Measurements from ENCODE around the gene TRAPPC13.
A peak's percentile ranks its signal among the peaks of the same experiment; 100 is the strongest.
"Not testable (repeated sequence)": the region's sequence is repeated elsewhere in the genome, so short reads cannot be mapped to it uniquely, and the experiment has no call there.

Gene TRAPPC13, protein sequence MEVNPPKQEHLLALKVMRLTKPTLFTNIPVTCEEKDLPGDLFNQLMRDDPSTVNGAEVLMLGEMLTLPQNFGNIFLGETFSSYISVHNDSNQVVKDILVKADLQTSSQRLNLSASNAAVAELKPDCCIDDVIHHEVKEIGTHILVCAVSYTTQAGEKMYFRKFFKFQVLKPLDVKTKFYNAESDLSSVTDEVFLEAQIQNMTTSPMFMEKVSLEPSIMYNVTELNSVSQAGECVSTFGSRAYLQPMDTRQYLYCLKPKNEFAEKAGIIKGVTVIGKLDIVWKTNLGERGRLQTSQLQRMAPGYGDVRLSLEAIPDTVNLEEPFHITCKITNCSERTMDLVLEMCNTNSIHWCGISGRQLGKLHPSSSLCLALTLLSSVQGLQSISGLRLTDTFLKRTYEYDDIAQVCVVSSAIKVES

DNA sequence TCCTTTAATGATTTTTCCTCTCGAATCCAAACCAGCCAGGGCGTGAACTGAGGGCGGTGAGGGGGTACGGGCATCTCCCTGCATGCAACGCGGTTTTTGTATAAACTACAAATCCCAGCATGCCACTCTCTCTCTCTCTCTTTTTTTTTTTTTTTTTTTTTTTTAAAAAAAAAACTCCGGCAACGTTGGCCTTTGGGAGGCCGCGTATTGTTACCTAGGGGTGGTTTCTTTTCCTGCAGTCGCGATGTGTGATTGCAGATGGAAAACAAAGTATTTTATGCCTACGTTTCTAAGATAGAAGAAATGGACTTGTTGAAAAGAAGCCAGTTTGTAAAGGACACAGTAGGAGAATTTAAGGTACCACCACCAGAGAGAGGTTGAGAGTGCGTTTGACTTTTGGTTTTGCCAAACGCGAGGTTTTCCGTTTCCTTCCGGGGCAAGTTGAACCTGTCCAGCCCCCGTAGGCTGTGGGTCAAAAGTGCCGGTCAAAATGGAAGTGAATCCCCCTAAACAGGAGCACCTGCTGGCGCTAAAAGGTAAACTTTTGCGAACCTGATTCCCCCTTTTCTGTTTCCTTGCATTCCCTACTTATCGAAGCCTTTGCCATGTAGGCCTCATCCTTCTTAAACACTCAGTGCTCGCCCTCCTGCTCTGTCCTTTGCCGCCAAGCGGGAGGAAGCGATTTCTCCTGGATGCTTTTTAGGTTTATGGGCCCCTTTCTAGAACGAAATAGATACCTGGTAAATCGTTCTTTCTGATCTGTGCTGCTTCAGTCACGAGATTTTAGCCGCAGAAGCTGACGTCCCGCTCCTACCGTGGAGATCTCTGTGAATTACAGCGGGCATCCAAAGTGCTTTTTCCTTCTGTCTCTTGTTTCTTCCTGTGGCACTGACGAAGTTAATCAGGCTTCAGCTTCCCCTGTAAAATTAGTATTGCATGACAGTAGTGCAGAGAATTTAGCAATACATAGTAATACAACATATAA, at the start of gene TRAPPC13, which contains the start of gene SHLD3:
Gene TRAPPC13, plus strand, starts transcription at position 457 of the 985 bp plus-strand sequence. Its CDS starts 34 bp downstream, at position 491.
Gene SHLD3, plus strand, starts transcription at position 457 of the 985 bp plus-strand sequence. CDS start 4,561 bp downstream, outside the sequence.
- peak; percentile 91 to 98 for DNase-seq

DNA sequence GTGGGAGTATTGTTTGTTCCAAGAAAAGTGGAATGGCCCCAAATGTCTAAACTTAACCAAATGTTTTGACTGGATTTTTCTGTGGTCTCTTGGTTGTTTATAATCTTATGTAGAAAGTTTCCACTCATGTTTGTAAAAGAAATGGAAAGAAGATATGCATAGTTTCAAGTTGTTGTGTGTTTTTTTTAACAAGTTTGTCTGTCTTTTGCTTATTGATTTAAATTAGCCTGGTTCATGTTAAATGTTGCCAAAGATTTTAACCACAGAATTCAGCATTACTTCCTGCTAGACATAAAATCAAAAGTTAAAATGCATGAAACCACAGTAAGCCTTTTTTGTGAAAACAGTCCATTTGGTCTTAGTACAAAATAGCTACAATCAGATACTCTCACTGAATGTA, 47.7 kb upstream of the TRAPPC13 start:
- DNase-seq, result no peak

DNA sequence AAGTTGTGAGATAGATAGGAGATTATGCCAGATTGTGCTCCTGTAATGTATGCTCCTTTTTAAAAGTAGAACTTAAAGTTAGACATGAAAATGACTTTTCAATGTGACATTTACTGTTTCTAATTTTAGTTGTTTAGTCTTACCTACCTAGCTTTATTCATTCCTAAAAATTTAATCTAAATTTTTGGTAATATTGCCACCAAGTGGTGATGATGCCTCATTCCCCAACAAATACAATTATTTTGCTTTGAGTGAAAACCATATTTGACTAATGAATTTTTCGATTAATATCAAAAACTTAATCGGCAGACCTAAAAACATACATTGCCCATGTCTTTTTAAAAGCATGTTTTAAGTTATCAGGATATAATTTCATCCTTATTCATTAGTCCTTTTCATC, 36.1 kb upstream of the TRAPPC13 start:
- DNase-seq, result no peak

DNA sequence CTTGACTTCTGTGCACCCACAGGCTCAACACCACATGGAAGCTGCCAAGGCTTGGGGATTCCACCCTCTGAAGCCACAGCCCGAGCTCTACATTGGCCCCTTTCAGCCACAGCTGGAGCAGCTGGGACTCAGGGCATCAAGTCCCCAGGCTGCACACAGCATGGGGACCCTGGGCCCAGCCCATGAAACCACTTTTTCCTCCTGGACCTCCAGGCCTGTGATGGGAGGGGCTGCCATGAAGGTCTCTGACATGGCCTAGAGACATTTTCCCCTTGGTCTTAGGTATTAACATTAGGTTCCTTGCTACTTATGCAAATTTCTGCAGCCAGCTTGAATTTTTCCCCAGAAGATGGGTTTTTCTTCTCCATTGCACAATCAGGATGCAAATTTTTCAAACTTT, 23.1 kb upstream of the TRAPPC13 start:
- DNase-seq, result not testable (repeated sequence)

DNA sequence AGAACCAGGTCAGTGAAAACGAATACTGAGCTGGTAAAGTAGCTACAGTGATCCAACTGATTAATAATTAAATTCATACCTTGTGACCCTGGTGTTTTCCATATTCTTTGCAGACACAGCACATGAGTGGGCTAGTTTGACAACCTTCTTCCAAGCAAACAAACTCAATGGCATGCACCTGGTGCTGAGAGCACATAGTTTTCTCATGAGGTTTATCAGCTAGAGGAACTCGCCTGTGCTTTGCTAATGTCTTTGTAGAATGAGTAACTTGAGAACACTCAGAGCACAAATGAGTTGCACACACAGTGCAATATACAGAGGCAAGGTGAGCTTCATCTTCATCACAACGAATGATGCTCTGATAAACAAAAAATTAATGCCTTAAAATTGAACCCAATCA, 13.3 kb upstream of the TRAPPC13 start:
- DNase-seq, result peak in 1 of 2 experiments; percentile 14

DNA sequence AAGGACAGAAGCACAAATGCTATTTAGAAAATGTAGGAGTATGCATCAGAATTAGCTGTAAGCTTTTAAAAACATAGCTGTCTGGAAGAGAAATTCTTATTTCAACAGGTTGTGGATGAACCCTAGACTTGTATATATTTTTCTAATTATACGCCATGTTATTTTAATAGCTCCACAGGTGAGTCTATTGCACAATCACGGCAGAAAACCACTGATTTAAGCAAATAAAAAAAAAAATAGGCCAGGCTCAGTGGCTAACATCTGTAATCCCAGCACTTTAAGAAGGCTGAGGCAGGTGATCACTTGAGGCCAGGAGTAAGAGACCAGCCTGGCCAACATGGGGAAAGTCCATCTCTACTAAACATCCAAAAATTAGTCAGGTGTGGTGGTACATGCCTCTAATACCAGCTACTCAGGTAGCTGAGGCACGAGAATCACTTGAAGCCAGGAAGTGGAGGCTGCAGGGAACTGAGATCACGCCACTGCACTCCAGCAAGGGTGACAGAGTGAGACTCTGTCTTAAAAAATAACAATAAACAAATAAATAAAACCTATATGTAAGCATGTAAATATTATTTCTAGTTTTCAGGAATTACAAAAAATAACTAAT, 12.4 kb upstream of the TRAPPC13 start:
- DNase-seq, result no peak

DNA sequence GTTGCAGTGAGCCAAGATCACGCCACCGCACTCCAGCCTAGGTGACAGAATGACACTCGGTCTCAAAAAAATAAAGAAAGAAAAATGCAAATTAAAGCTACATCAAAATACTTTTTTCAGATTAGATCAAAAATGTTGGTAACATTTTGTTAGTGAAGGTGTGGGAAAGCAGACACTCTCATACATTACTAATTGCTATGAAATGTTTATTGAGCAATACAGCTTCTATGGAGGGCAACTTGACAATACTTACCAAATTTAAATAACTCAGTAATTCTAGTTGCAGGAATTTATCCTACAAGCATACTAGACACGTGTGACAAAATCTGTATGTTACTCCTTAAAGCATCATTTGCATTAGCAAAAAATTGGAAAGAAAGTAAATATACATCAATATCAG, 4.8 kb upstream of the TRAPPC13 start:
- no peak for DNase-seq

DNA sequence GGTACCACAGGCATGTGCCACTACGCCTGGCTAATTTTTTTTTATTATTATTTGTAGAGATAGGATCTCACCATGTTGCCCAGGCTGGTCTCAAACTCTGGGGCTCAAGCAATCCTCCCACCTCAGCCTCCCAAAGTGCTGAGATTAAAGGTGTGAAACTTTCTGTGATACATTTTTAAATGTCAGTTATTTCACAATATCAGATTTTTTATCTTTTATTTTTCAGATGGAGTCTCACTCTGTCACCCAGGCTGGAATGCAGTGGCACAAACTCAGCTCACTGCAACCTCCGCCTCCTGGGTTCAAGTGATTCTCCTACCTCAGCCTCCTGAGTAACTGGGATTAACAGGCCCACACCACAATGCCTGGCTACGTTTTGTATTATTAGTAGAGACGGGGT, 2.9 kb upstream of the TRAPPC13 start:
- DNase-seq, result not testable (repeated sequence)

DNA sequence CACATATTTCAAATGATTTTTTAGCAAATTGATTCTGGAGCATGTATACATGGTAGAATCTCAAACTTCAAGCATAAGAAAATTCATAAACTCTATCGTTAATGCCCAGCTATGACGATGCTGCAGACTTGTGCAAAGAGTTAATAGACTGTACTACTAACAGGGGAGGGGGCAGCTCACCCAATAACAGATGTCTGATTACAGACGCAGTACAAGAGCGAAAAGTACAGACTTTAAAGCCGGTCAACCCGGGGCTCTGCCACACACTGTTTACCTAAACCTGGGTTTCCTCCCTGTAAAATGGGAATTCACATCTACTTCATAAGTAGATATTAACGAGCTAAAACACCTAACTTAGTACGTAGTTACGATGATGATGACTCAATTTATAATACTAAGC, 1.3 kb upstream of the TRAPPC13 start:
- DNase-seq, result no peak

DNA sequence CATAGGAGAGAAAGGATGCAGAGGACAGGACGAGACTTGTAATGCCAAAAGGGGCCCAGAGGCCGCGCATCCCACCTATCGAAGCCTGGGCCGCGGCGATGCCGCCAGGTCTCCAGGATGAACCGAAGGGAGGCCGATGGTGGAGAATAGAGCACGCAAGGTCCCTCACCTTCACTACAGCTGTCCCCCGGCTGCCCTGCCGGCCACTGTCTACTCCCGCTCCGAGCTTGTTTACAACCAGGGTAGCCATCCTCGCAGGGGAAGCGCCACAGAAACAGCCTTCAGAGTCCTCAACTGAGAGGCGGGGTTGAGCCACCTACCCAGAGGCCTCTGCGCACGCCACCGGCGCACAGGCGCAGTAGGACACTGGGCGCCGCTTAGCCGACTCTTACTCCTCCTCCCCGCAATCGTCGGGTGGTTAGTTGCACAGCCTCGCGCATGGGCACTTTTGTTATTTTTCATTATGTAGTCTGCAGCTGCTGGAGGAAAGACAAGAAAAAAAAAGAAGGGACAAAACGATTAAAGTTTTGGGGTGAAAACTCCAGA, 729 bp upstream of the TRAPPC13 start, which contains the start of gene TRIM23:
Gene TRIM23, minus strand, starts transcription at position 309 of the 546 bp plus-strand sequence. Its CDS starts 59 bp downstream, at position 250.
- DNase-seq, result peak; percentile 88 to 97

DNA sequence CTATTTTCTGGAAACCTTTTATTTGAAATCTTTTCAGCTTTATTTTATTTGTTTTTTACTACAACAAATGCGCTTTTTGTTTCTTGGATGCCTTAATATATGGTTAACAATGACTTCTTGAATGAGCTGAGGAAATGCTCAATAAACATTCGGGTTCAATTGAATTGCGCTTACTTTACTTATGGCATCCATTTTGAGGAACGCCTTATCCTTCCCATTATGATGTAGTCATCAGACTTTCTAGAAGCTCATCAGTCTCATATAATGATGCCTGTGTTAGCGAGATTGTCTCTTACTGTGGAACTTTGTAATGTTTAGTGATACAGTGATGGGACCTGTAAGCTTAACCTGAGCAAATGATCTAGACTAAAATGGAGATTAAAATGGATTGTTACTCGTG, 916 bp downstream of the TRAPPC13 start:
- no peak for DNase-seq

DNA sequence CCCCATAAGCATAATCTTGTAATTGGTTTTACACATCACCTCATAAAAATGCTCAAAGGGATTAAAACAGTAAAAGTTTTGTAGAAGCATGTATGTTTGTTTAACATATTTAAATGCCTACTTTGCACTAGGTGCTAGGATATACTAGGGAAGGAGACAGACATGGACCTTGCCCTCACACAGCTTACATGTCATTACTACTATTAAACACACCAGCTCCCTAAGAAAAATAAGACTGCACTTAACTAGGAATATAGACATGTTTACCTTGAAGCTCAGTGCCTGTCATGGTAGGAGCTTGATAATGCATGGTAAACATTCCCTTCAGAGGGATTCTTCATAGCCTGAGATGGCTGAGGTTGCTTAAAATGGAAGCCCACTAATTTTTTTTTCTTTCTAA, 6.2 kb downstream of the TRAPPC13 start:
- DNase-seq, result no peak

DNA sequence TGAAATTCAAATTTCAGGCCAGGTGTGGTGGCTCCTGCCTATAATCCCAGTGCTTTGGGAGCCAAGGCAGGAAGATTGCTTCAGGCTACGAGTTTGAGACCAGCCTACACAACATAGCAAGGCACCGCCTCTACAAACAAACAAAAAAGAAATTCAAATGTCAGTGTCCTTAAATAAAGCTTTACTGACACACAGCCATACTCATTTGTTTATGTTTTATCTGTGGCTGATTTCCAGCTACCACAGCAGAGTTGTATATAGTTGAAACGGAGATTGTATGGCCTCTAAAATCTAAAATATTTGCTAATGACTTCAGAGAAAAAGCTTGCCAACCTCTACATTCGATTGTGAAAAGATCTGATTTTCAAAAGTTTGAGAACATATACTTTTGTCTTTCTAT, 15.4 kb downstream of the TRAPPC13 start:
- no peak for DNase-seq

DNA sequence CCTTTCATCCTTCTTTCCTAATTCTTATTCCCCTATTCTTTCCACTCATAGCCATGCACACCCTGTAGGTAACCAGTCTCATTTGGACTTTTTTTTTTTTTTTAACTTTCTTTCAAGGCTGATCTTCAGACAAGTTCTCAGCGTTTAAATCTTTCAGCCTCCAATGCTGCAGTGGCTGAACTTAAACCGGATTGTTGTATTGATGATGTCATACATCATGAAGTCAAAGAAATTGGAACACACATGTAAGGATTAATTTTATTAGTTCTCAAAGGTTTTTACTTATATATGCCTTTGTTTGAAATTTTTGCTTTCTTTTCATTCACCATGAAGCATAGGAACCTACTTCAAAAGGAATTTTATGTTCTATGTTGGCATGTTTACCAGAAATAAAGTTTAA, 22.1 kb downstream of the TRAPPC13 start:
- DNase-seq, result no peak

DNA sequence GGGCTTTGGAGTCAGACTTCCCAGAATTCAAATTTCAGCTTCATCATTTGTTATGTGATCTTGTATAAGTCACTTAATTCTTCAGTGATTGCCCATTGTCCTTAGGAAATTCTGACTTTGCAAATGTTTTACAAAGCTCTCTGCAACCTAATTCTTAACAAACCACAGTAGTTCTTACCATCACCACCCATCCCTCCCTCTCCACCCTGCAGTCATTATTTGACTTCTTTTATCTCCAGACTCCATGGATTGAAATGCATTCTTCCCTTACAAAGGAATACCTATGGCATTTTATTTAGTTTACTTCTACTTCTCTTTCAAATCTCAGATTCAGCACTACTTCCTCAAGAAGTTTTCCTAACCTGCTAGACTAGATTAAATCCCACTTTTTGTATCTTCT, 23.1 kb downstream of the TRAPPC13 start:
- no peak for DNase-seq

DNA sequence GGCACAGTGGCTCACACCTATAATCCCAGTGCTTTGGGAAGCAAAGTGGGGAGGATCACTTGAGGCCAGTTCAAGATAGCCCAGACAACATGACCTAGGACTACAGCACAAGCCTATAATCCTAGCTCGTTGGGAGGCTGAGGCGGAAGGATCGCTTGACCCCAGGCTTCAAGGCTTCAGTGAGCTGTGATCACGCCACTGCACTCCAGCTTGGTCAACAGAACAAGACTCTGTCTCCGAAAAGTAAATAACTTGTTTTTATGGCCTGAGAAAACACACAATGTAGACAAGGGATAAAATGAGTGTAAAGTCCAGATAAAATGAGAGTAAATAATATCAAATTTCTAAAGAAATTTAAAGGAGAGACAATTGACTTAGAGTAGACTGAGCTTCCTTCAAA, 26.3 kb downstream of the TRAPPC13 start:
- no peak for DNase-seq

DNA sequence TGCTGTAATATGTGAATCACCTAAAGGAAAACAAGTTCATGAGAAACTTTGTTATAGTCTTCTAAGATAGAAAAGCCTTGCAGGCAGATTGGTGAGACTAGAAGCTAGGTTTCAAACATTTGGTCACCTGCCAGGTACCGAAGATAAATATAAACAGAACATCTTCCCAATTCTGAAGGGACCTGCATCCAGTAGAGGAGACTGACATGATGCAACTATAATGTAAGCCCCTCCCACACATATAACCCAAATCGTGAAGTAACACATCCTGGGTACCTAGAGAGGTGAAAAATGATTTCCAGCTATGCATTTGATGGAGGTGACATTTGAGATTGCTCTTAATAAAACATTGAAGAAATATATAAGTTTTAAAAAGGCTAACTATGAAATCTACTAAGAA, 29.9 kb downstream of the TRAPPC13 start:
- DNase-seq, result no peak

DNA sequence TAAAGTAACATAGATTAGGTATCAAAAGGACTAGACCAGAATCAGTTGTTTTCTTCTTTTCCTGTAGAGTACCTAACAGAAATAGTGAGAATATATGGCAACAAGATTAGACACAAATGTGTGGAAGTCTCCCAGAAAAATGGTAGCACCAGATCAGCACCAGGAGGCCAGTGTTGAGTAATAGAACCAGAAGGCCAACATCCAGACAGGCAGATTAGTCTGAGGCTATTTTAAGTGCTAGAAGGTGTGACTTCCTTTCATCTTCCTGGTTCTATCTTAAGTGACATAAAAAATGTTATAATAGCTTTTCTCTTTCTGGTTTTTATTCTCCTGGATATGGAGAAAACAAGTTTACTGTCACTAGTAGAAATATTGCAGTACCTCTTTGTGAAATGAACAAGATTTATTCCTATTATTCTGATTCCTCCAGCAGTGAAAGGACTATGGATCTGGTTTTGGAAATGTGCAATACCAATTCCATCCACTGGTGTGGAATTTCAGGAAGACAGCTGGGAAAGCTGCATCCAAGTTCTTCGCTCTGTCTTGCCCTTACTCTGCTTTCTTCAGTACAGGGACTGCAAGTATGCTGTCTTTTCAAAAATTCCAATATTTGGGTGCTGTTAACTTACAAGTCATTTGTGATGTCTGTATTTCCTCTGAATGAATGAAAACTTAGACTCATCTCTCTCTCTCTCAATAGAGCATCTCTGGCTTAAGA, 39.1 kb downstream of the TRAPPC13 start:
- DNase-seq, result peak in 1 of 2 experiments; percentile 41

DNA sequence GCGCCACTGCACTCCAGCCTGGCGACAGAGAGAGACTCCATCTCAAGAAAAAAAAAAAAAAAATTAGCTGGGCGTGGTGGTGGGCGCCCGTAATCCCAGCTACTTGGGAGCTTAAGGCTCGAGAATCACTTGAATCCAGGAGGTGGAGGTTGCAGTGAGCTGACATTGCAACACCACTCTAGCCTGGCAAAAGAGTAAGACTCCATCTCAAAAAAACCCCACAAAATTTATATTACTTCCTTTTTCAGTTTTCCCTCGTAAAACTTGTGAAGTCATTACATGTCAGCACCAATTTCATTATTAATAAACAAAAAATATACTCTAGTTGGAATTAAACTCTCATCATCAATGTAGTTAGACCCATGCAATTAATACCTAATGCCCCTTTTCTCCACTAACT, 43.9 kb downstream of the TRAPPC13 start:
- DNase-seq, result no peak

DNA sequence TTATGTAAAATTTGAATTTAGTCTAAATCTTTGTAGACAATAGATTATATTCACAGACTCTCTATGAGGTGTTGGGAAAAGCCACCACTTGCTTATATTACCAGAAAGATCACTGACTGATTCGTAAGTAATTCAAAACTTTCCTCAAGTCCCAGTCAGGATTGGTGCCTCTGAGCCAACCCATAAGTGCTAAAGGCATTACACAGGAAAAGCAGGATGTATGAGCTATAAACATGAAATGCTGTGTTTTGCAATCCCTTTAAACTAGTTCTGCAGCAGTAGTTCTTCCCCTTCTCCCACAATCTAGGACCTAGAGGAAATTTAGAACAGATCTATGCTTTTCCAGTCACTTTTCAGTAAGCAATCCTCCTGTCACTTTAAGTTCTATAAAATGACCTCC, 48.0 kb downstream of the TRAPPC13 start:
- DNase-seq, result no peak

DNA sequence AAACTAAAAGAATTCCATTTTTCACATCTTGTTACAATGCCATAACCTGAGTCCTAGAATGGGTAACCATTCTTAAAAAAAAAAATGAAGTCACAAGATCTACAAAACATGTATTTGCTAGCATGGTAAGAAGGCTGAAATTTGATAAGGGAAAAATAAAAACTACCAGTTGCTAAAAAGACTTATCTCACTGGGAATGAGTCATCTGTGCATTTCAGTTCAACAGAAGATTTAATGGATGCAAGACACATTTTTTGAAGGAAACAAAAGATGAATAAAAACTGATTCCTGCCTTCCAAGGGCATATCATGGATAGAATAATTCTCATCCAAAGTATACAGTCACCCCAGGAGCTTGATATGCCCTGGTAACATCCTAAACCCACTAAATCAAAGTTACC, 49.9 kb downstream of the TRAPPC13 start:
- no peak for DNase-seq

DNA sequence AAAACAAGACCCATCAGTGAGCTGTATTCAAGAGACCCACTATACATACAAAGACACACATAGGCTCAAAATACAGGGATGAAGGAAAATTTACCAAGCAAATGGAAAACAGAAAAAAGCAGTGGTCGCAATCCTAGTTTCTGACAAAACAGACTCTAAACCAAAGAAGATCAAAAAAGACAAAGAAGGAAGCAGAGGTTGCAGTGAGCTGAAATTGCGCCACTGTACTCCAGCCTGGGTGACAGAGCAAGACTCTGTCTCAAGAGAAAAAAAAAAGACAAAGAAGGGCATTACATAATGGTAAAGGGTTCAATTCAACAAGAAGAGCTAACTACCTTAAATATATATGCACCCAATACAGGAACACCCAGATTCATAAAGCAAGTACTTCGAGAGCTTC, 51.2 kb downstream of the TRAPPC13 start:
- DNase-seq, result not testable (repeated sequence)

All from SW 1271 (cell line).